ENCODE measurements around the gene NKAIN1.

GRCh38 chr1:31234123-31234708 lies 5.5 kb downstream of the NKAIN1 start:
- TF ChIP-seq CTCF (tag by site-specific recombination; IDR thresholded peaks at IDR 0.05) (no peak), REST (tag by site-specific recombination; IDR thresholded peaks at IDR 0.05) (no peak), ZFP37 (tag by site-specific recombination; IDR thresholded peaks at IDR 0.05) (no peak), PRDM10 (tag by site-specific recombination; IDR thresholded peaks at IDR 0.05) (no peak)

All from HEK293 (cell line).